Small intestine (tissue), 7 donors: ENCODE measurements around the gene PTPN20. TPM values are rescaled to one million over a fixed set of nuclear protein-coding genes. Genes with fewer than 3 reads are reported as not detected.
A peak's percentile ranks its signal among the peaks of the same experiment; 100 is the strongest.

Source experiments
- DNase-seq, 2 donors: peaks; one replicate each; pipeline versions ENCODE4 v3.0.0 to v3.0.0-alpha.2; 2013
- FAIRE-seq: peaks from 2 replicates; lab custom pipeline; 2012; peaks lifted over from hg19 to GRCh38; lab: Jason Lieb, UNC
- H3K27ac ChIP-seq, 3 donors: one replicate each; pipeline ENCODE4 v1.5.1; 2013; ENCODE audit warnings: low read length in 2 of 3, mild to moderate bottlenecking in 2 of 3, control low read depth in 1 of 3, inconsistent platforms in 1 of 3, low read depth in 1 of 3, moderate library complexity in 1 of 3
- H3K27me3 ChIP-seq, 3 donors: one replicate each; pipeline ENCODE4 v1.6.1; 2013; ENCODE audit warnings: low read length in 3 of 3, inconsistent platforms in 1 of 3; ENCODE audit not compliant: control insufficient read depth in 3 of 3, insufficient read depth in 3 of 3
- H3K36me3 ChIP-seq, 3 donors: one replicate each; pipeline ENCODE4 v1.6.1; 2013; ENCODE audit warnings: low read length in 3 of 3, inconsistent platforms in 1 of 3, low read depth in 1 of 3, mild to moderate bottlenecking in 1 of 3, moderate library complexity in 1 of 3; ENCODE audit not compliant: control insufficient read depth in 3 of 3, insufficient read depth in 2 of 3
- H3K4me1 ChIP-seq, 3 donors: one replicate each; pipeline ENCODE4 v1.6.1; 2013; ENCODE audit warnings: low read length in 2 of 3, inconsistent platforms in 1 of 3, low read depth in 1 of 3, mild to moderate bottlenecking in 1 of 3, moderate library complexity in 1 of 3; ENCODE audit not compliant: control insufficient read depth in 3 of 3, insufficient read depth in 2 of 3
- H3K4me3 ChIP-seq, 3 donors: one replicate each; pipeline ENCODE4 v1.5.1; 2013; ENCODE audit warnings: low read length in 3 of 3, control low read depth in 1 of 3, inconsistent platforms in 1 of 3, low read depth in 1 of 3, mild to moderate bottlenecking in 1 of 3, moderate library complexity in 1 of 3
- H3K9me3 ChIP-seq, 2 donors: one replicate each; pipeline ENCODE4 v1.6.1; 2013; ENCODE audit warnings: low read depth in 1 of 2, low read length in 1 of 2; ENCODE audit not compliant: control insufficient read depth in 2 of 2, insufficient read depth in 1 of 2
- WGBS, 3 donors: extraction: QIAGEN DNeasy Blood & Tissue Kit; methylation state at CpG; one replicate each; pipeline ENCODE4 v1.1.7; 2013; 5-methylcytosine and 5-hydroxymethylcytosine counted together
- polyA plus RNA-seq, 4 donors: library from polyadenylated mRNA; stranded (reverse) in 3 of 4; unstranded in 1 of 4; fragments of 200-250 nt in 3 of 4; fragments of 120-200 nt in 1 of 4; gene quantifications; one replicate each; pipeline versions ENCODE4 v1.2.1 to v1.2.3, GENCODE V29; 2013
- donor health status: healthy with polysubstance abuse.
- donor health status: control.
- donor health status: control.
- donor health status: Bipolar disorder and iron deficiency.
- donor health status: healthy.

Gene PTPN20
- polyA plus RNA-seq, 4 donors: 0.45 to 0.81 (median 0.74) TPM

- no peak overlapping the region for H3K27ac ChIP-seq
- no peaks in the 10 kb centered on the region for H3K4me1 ChIP-seq
- H3K27me3 ChIP-seq: peaks cover 0 to 7% (median 0%) of the 10 kb centered on the region in 3 donors
- no peak overlapping the region for H3K4me3 ChIP-seq
- no peaks in the 10 kb centered on the region for H3K36me3 ChIP-seq
- 83 to 90% (median 84%) methylated on average over 7 of the region's 7 CpGs for WGBS, 3 donors
- FAIRE-seq (no peak), DNase-seq (peak in 1 of 2 donors; percentile 38)
- H3K9me3 ChIP-seq: no peaks in the 10 kb centered on the region
Observed at GRCh38 chr10:47031901-47032465, 120.8 kb downstream of the PTPN20 start.

GRCh38 chr10:47033081-47033480 is 121.9 kb downstream of the PTPN20 start:
- no peaks in the 10 kb centered on the region for H3K9me3 ChIP-seq
- peaks cover 0 to 7% (median 0%) of the 10 kb centered on the region in 3 donors for H3K27me3 ChIP-seq
- H3K27ac ChIP-seq: no peak overlapping the region
- no peaks in the 10 kb centered on the region for H3K36me3 ChIP-seq
- DNase-seq (no peak), FAIRE-seq (no peak)
- H3K4me1 ChIP-seq: no peaks in the 10 kb centered on the region
- no peak overlapping the region for H3K4me3 ChIP-seq
- WGBS, 3 donors: 82 to 90% (median 83%) methylated on average over 5 of the region's 5 CpGs

GRCh38 chr10:47033541-47034270 is 122.5 kb downstream of the PTPN20 start:
- no peaks in the 10 kb centered on the region for H3K4me1 ChIP-seq
- no peak overlapping the region for H3K27ac ChIP-seq
- H3K27me3 ChIP-seq: peaks cover 0 to 7% (median 0%) of the 10 kb centered on the region in 3 donors
- DNase-seq (no peak), FAIRE-seq (no peak)
- no peak overlapping the region for H3K4me3 ChIP-seq
- H3K36me3 ChIP-seq: no peaks in the 10 kb centered on the region
- 85 to 92% (median 86%) methylated on average over 13 of the region's 13 CpGs for WGBS, 3 donors
- H3K9me3 ChIP-seq: no peaks in the 10 kb centered on the region

GRCh38 chr10:47034441-47035051 is 123.3 kb downstream of the PTPN20 start:
- Histone ChIP-seq H3K36me3 (no peaks in the 10 kb centered on the region), H3K4me1 (no peaks in the 10 kb centered on the region), H3K4me3 (no peak overlapping the region), H3K27ac (no peak overlapping the region), H3K27me3 (peaks cover 0 to 7% (median 0%) of the 10 kb centered on the region in 3 donors), H3K9me3 (no peaks in the 10 kb centered on the region)
- no peak for FAIRE-seq
- no peak for DNase-seq
- 57 to 75% (median 74%) methylated on average over 9 of the region's 9 CpGs for WGBS, 3 donors

DNA sequence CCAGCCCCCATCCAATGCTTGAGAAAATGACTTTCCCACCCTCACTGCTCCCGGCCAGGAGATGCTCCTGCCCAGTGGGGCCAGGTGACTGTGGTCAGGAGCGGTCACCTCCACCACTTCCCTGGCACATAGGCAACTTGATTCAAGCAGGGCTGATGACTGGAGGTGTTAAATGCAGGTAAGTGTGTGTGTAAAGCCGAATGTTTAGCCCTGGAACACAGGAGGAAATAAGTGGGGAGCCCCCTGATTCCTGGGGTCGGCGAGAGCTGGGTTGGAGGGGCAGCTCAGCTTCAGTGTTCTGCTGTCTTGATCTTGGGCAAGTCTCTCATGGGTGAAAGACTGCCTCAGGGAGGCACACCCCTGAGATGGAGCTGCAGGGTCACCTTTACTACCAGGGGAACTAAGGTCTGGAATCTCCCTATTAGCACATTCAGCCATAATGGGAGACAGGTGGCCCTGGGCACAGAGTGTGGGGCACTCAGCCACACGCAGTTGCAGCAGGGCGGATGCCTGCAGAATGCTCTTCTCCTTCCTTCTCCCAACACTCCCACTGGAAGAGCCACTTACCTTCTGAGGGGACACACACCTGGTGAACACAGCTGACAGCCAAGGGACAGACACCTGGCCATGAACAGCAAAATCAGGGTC is 124.1 kb downstream of the PTPN20 start:
- 74 to 87% (median 83%) methylated on average over 7 of the region's 7 CpGs for WGBS, 3 donors
- no peaks in the 10 kb centered on the region for H3K36me3 ChIP-seq

GRCh38 chr10:47035819-47036337 is 124.7 kb downstream of the PTPN20 start:
- Histone ChIP-seq H3K36me3 (no peaks in the 10 kb centered on the region), H3K27ac (no peak overlapping the region), H3K4me1 (no peaks in the 10 kb centered on the region), H3K9me3 (no peaks in the 10 kb centered on the region), H3K4me3 (no peak overlapping the region), H3K27me3 (peaks cover 0 to 6% (median 0%) of the 10 kb centered on the region in 3 donors)
- no peak for DNase-seq
- 75 to 85% (median 81%) methylated on average over 4 of the region's 4 CpGs for WGBS, 3 donors
- no peak for FAIRE-seq

More for the DNA sequence above, 124.1 kb downstream of the PTPN20 start:
- no peak overlapping the region for H3K4me3 ChIP-seq
- H3K4me1 ChIP-seq: no peaks in the 10 kb centered on the region
- no peak overlapping the region for H3K27ac ChIP-seq
- no peaks in the 10 kb centered on the region for H3K9me3 ChIP-seq
- FAIRE-seq (no peak), DNase-seq (no peak)
- peaks cover 0 to 7% (median 0%) of the 10 kb centered on the region in 3 donors for H3K27me3 ChIP-seq

DNA sequence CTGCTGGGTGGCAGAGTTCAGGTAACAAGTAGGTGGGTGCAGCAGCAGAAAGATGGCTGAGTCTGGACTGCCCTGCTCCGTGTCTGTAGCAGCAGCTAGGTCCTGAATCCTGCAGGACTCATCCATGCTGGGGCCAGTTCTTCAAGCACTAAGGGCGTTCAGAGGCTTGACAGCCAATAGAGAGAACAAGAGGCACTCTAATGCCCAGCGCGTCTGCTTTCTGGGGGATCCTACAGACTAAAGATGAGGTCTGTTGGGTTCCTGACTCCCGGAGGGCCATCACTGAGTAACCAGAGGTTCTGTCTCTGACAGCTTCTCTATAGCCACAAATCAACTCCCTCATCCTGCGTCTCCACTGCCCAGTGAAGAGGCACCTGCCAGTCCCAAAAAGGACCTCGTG is 125.5 kb downstream of the PTPN20 start:
- FAIRE-seq: no peak
- no peak overlapping the region for H3K4me3 ChIP-seq
- no peaks in the 10 kb centered on the region for H3K9me3 ChIP-seq
- no peak overlapping the region for H3K27ac ChIP-seq
- no peaks in the 10 kb centered on the region for H3K36me3 ChIP-seq
- DNase-seq: no peak
- peaks cover 0 to 2% (median 0%) of the 10 kb centered on the region in 3 donors for H3K27me3 ChIP-seq
- 81 to 88% (median 87%) methylated on average over 7 of the region's 7 CpGs for WGBS, 3 donors
- H3K4me1 ChIP-seq: no peaks in the 10 kb centered on the region
